ENCODE results near the gene SLC1A2. TPM values are rescaled to one million over a fixed set of nuclear protein-coding genes. Genes with fewer than 3 reads are reported as not detected.

Gene SLC1A2
- total RNA-seq, 1 experiment from 2014 or later: 0.50 TPM

DNA sequence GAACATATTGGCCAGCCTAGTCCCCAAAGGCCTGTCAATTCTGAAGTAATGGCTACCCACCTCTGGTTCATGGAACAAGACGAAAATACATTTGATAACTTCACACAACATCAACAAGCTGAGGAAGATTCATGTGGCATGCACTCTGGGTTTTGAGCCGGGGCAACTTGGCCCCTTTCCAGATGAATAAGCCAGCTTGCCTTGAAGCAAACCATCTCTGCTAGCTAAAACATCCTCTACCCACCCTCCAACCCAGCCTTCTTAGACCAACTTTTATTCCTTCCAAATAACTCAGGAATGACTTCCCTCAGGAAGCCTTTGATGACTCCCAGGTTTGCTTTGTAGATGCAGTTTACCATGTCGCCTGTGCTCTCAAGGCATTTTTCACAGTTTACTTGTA is 94.4 kb downstream of the SLC1A2 start (continued):
- TF ChIP-seq ZNF138 (CRISPR knock-in tag; conservative IDR thresholded peaks at IDR 0.05) (no peak), NFATC4 (CRISPR knock-in tag; IDR thresholded peaks at IDR 0.05) (no peak)
- TF ChIP-seq, protein P1, sequence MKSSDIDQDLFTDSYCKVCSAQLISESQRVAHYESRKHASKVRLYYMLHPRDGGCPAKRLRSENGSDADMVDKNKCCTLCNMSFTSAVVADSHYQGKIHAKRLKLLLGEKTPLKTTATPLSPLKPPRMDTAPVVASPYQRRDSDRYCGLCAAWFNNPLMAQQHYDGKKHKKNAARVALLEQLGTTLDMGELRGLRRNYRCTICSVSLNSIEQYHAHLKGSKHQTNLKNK (CRISPR knock-in tag; IDR thresholded peaks at IDR 0.05): no peak
- TF ChIP-seq, protein P2, sequence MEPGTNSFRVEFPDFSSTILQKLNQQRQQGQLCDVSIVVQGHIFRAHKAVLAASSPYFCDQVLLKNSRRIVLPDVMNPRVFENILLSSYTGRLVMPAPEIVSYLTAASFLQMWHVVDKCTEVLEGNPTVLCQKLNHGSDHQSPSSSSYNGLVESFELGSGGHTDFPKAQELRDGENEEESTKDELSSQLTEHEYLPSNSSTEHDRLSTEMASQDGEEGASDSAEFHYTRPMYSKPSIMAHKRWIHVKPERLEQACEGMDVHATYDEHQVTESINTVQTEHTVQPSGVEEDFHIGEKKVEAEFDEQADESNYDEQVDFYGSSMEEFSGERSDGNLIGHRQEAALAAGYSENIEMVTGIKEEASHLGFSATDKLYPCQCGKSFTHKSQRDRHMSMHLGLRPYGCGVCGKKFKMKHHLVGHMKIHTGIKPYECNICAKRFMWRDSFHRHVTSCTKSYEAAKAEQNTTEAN (CRISPR knock-in tag; IDR thresholded peaks at IDR 0.05): no peak

DNA sequence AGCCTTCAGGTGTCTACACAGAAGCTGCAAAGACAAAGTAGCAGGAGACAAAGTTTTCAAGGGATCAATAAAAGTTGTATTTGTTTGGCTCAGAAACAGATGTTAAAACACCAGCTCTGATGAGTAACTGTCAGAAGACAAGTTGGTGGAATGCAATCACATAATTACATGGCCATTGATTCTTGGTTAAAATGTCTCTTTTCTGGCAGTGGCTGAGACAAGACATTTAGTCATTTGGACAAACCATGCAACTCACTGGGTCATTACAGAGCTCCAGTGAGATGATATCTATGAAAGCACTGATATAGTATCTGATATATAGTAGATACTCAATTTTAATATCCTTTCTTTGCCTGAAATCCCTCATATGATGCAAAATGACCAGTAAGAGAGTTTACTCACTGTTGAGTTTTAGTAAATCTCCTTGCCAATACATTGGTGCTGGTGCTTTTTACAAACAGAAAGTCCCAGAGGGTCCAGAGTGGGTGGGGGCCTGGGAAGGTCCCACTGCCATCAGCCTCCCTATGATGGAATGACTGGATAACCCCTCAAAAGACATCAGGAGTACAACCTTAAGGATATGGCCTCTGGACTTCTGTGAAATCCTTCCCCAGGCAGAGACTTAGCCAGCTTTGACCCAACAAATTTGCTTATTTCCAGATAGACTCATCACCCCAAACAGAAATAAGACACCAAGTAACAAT is 95.0 kb downstream of the SLC1A2 start:
- Mint-ChIP-seq H3K4me1 (peaks cover 28% of the 10 kb centered on the region), H3K36me3 (no peaks in the 10 kb centered on the region), H3K27ac (no peak overlapping the region), H3K9me3 (no peaks in the 10 kb centered on the region), H3K27me3 (ENCODE audit: low read depth) (peaks cover 48% of the 10 kb centered on the region), H3K4me3 (no peak overlapping the region)
- ATAC-seq (no peak), DNase-seq (ENCODE audit: low spot score) (no peak)
- TF ChIP-seq, protein P3, sequence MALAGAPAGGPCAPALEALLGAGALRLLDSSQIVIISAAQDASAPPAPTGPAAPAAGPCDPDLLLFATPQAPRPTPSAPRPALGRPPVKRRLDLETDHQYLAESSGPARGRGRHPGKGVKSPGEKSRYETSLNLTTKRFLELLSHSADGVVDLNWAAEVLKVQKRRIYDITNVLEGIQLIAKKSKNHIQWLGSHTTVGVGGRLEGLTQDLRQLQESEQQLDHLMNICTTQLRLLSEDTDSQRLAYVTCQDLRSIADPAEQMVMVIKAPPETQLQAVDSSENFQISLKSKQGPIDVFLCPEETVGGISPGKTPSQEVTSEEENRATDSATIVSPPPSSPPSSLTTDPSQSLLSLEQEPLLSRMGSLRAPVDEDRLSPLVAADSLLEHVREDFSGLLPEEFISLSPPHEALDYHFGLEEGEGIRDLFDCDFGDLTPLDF (CRISPR knock-in tag; IDR thresholded peaks at IDR 0.05): no peak
- TF ChIP-seq ZNF423 (CRISPR knock-in tag; IDR thresholded peaks at IDR 0.05) (no peak), TEAD4 (CRISPR knock-in tag; IDR thresholded peaks at IDR 0.05) (no peak), FOXK1 (CRISPR knock-in tag; IDR thresholded peaks at IDR 0.05) (no peak), JAZF1 (CRISPR knock-in tag; IDR thresholded peaks at IDR 0.05) (no peak), ZNF232 (CRISPR knock-in tag; IDR thresholded peaks at IDR 0.05) (no peak), ZNF416 (CRISPR knock-in tag; IDR thresholded peaks at IDR 0.05) (no peak), TP53 (CRISPR knock-in tag; IDR thresholded peaks at IDR 0.05) (no peak), TCF7 (CRISPR knock-in tag; IDR thresholded peaks at IDR 0.05; ENCODE audit: low read depth) (no peak), ZNF138 (CRISPR knock-in tag; conservative IDR thresholded peaks at IDR 0.05) (no peak), SP1 (CRISPR knock-in tag; conservative IDR thresholded peaks at IDR 0.05) (no peak)
- TF ChIP-seq, protein P4, sequence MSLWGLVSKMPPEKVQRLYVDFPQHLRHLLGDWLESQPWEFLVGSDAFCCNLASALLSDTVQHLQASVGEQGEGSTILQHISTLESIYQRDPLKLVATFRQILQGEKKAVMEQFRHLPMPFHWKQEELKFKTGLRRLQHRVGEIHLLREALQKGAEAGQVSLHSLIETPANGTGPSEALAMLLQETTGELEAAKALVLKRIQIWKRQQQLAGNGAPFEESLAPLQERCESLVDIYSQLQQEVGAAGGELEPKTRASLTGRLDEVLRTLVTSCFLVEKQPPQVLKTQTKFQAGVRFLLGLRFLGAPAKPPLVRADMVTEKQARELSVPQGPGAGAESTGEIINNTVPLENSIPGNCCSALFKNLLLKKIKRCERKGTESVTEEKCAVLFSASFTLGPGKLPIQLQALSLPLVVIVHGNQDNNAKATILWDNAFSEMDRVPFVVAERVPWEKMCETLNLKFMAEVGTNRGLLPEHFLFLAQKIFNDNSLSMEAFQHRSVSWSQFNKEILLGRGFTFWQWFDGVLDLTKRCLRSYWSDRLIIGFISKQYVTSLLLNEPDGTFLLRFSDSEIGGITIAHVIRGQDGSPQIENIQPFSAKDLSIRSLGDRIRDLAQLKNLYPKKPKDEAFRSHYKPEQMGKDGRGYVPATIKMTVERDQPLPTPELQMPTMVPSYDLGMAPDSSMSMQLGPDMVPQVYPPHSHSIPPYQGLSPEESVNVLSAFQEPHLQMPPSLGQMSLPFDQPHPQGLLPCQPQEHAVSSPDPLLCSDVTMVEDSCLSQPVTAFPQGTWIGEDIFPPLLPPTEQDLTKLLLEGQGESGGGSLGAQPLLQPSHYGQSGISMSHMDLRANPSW (CRISPR knock-in tag; conservative IDR thresholded peaks at IDR 0.05; ENCODE audit: low read depth): no peak
- TF ChIP-seq, protein P5, sequence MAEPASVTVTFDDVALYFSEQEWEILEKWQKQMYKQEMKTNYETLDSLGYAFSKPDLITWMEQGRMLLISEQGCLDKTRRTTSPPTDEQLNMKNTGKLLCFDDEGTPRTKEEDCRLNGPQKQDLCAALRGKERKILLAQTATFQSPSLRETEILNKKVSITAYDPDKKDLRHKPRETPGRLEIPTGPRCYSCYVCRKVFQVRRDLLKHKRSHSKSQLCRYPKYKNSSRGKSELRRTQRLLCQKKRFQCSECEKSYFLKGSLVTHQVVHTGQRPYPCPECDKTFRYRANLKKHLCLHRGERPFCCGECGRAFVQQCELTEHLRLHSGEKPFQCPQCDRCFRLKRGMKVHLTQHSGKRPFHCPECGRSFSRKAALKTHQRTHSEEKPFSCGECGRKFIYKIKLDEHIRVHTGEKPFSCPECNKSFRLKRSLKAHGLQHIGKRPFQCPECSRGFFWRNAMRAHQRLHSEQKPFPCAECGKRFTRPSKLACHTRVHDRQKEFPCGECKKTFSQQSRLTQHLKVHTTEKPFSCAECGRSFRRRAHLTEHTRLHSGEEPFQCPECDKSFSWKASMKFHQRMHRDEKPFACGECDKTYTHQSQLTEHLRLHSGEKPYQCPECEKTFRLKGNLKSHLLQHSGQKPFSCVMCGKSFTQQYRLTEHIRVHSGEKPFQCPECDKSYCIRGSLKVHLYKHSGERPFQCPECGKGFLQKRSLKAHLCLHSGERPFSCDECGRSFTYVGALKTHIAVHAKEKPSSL (CRISPR knock-in tag; conservative IDR thresholded peaks at IDR 0.05): no peak
- TF ChIP-seq, protein P6, sequence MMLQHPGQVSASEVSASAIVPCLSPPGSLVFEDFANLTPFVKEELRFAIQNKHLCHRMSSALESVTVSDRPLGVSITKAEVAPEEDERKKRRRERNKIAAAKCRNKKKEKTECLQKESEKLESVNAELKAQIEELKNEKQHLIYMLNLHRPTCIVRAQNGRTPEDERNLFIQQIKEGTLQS (CRISPR knock-in tag; conservative IDR thresholded peaks at IDR 0.05): no peak
- ChIA-PET CTCF (no interaction called here), POLR2A (no interaction called here)
